GM12878 (cell line): ENCODE measurements around the gene SCN8A. TPM values are rescaled to one million over a fixed set of nuclear protein-coding genes. Genes with fewer than 3 reads are reported as not detected.

Source experiments
- ATAC-seq: fragments of 200-7000 bp; cut with Tn5 transposase; 3 replicates; pipeline ENCODE4 v1.9.1; 2020; ENCODE audit warnings: mild to moderate bottlenecking, moderate library complexity
- BruUV-seq: library from RNA; stranded (reverse); fragments of 400-500 nt; replicated peaks from 2 replicates; lab custom pipeline; 2021; lab: Mats Ljungman, UMichigan
- CTCF ChIA-PET: fragments of 300-600 bp; sonication (Branson Sonifier 250); formaldehyde crosslinking; extraction: SDS; loops from one replicate; lab custom pipeline; 2021; ENCODE audit warnings: inconsistent platforms; lab: Yijun Ruan, JAX
- POLR2A ChIA-PET: fragments of 350-600 bp; formaldehyde crosslinking; extraction: SDS; loops from one replicate; lab custom pipeline; 2021; ENCODE audit warnings: inconsistent platforms; lab: Charles Lee
- RAD21 ChIA-PET: fragments of 300-600 bp; sonication (Branson Sonifier 250); formaldehyde crosslinking; loops from one replicate; lab custom pipeline; 2023; ENCODE audit warnings: antibody characterized with exemption; ENCODE audit not compliant: unreplicated experiment; lab: Charles Lee
- SMC1A ChIA-PET: fragments of 300-600 bp; sonication (Branson Sonifier 250); formaldehyde crosslinking; loops from one replicate; lab custom pipeline; 2023; ENCODE audit not compliant: unreplicated experiment, uncharacterized antibody; lab: Charles Lee
- DNase-seq: peaks from one replicate; pipeline ENCODE4 v3.0.0-alpha.2; 2011; ENCODE audit warnings: low read depth, low spot score
- FAIRE-seq: peaks from 3 replicates; lab custom pipeline; 2011; peaks lifted over from hg19 to GRCh38; lab: Jason Lieb, UNC
- H2AFZ ChIP-seq: 2 replicates; pipeline ENCODE4 v1.6.0; 2011; ENCODE audit warnings: low read depth, low read length, control low read depth; ENCODE audit not compliant: control insufficient read depth
- H3K27ac ChIP-seq: 2 replicates; pipeline ENCODE4 v1.5.1; 2011; ENCODE audit warnings: control low read depth; ENCODE audit not compliant: control insufficient read depth, insufficient read depth
- H3K27me3 ChIP-seq, 2 experiments: replicated peaks in 1 of 2; 2 replicates each; pipeline versions ENCODE4 v1.6.0 to v1.6.1; 2011; ENCODE audit warnings: low read length in 1 of 2; ENCODE audit not compliant: control insufficient read depth in 2 of 2, insufficient read depth in 2 of 2
- H3K36me3 ChIP-seq, 2 experiments: 2 replicates each; pipeline ENCODE4 v1.5.1; 2011; ENCODE audit warnings: low read length in 1 of 2; ENCODE audit not compliant: control insufficient read depth in 2 of 2, insufficient read depth in 2 of 2
- H3K4me1 ChIP-seq: 2 replicates; pipeline ENCODE4 v1.6.1; 2011; ENCODE audit warnings: mild to moderate bottlenecking, low read length, moderate library complexity, mixed read lengths; ENCODE audit not compliant: control insufficient read depth, insufficient read depth
- H3K4me2 ChIP-seq: 2 replicates; pipeline ENCODE4 v1.6.0; 2011; ENCODE audit warnings: control low read depth; ENCODE audit not compliant: control insufficient read depth, insufficient read depth
- H3K4me3 ChIP-seq: fragments of 200-600 bp; sonication (generic); 2 replicates; pipeline ENCODE4 v1.5.1; 2016
- H3K79me2 ChIP-seq: 2 replicates; pipeline ENCODE4 v1.6.0; 2011; ENCODE audit warnings: low read length; ENCODE audit not compliant: control insufficient read depth, insufficient read depth
- H3K9ac ChIP-seq: 2 replicates; pipeline ENCODE4 v1.8.0; 2011; ENCODE audit warnings: low read length, control low read depth, mixed read lengths; ENCODE audit not compliant: control insufficient read depth, insufficient read depth
- H3K9me3 ChIP-seq: replicated peaks from 3 replicates; pipeline ENCODE4 v1.5.1; 2011; ENCODE audit warnings: mild to moderate bottlenecking, low read length; ENCODE audit not compliant: control insufficient read depth, insufficient read depth
- H4K20me1 ChIP-seq: 2 replicates; pipeline ENCODE4 v1.6.0; 2011; ENCODE audit not compliant: control insufficient read depth, insufficient read depth
- BRCA1 ChIP-seq: IDR thresholded peaks from 2 replicates; pipeline ENCODE4 v1.6.1; 2011; ENCODE audit warnings: low read depth, low read length, improper control_type of control experiment
- CHD2 ChIP-seq: IDR thresholded peaks from 2 replicates; pipeline ENCODE4 v1.6.1; 2011; ENCODE audit warnings: low read depth, low read length, improper control_type of control experiment, borderline replicate concordance
- EZH2 ChIP-seq: IDR thresholded peaks from 2 replicates; pipeline ENCODE4 v1.6.1; 2012; ENCODE audit warnings: low read depth, mild to moderate bottlenecking, control low read depth, inconsistent platforms, low read length, borderline replicate concordance; ENCODE audit not compliant: control insufficient read depth
- IKZF2 ChIP-seq, 2 experiments: fragments of 450-650 bp; IDR thresholded peaks; 2 replicates each; pipeline ENCODE4 v1.6.1; 2017; ENCODE audit warnings: mild to moderate bottlenecking in 2 of 2, moderate library complexity in 2 of 2
- MTA2 ChIP-seq: fragments of 450-650 bp; IDR thresholded peaks from 2 replicates; pipeline ENCODE4 v1.6.1; 2016; ENCODE audit warnings: low read depth, mild to moderate bottlenecking, moderate library complexity
- RAD51 ChIP-seq: fragments of 450-650 bp; IDR thresholded peaks from 2 replicates; pipeline ENCODE4 v1.6.1; 2016; ENCODE audit warnings: moderate library complexity, mild to moderate bottlenecking, inconsistent platforms
- RFX5 ChIP-seq: IDR thresholded peaks from 2 replicates; pipeline ENCODE4 v1.6.1; 2011; ENCODE audit warnings: low read depth, low read length, improper control_type of control experiment
- SIX5 ChIP-seq: IDR thresholded peaks from 2 replicates; pipeline ENCODE4 v1.6.1; 2011; ENCODE audit warnings: mild to moderate bottlenecking, low read depth, low read length, moderate library complexity; ENCODE audit not compliant: severe bottlenecking
- STAT3 ChIP-seq: IDR thresholded peaks from 2 replicates; pipeline ENCODE4 v1.6.1; 2011; ENCODE audit warnings: low read depth, low read length, improper control_type of control experiment
- TCF7 ChIP-seq: IDR thresholded peaks from 2 replicates; pipeline ENCODE4 v1.6.1; 2014; ENCODE audit warnings: antibody characterized with exemption, borderline replicate concordance
- WGBS: methylation state at CpG from one replicate; pipeline ENCODE4 v1.1.6; 2016; ENCODE audit warnings: low lambda C conversion rate; ENCODE audit not compliant: insufficient replicate concordance, insufficient coverage; ENCODE audit errors: missing lambda C conversion rate; 5-methylcytosine and 5-hydroxymethylcytosine counted together
- in situ Hi-C: fragments of 300-500 bp; cut with MboI; formaldehyde crosslinking; loops from 9 replicates; pipeline ENCODE4 v1.14.3; 2018; ENCODE audit warnings: mixed read lengths
- intact Hi-C: fragments of 100-400 bp; cut with micrococcal nuclease; formaldehyde crosslinking; loops from one replicate; pipeline ENCODE4 v1.14.2; 2022; ENCODE audit not compliant: unreplicated experiment
- polyA plus RNA-seq, 11 experiments: library from polyadenylated mRNA; depleted of rRNA in 4 of 11; unstranded in 6 of 11; stranded (reverse) in 5 of 11; fragments of >200 nt; fragmentation: Nextera tagmentation in 4 of 11; fragmentation: Illumina TruSeq in 1 of 11; extraction: Ambion mirVana in 4 of 11; extraction: Trizol in 1 of 11; gene quantifications; 1 replicate in 1 of 11; 2 replicates in 10 of 11; pipeline versions ENCODE4 v1.2.1 to v1.2.3, GENCODE V29; 2011 to 2016; ENCODE audit warnings: inconsistent platforms in 2 of 11, missing spikeins in 2 of 11, low read depth in 1 of 11
- total RNA-seq, 4 experiments: library from RNA; depleted of rRNA in 3 of 4; stranded (reverse); fragments of >200 nt in 3 of 4; fragmentation: Illumina TruSeq in 1 of 4; extraction: Trizol in 1 of 4; gene quantifications; 2 replicates each; pipeline versions ENCODE4 v1.2.1 to v1.2.3, GENCODE V29; 2013 to 2021
- TF ChIP-seq, protein P1 (sequence below): fragments of 150-350 bp; IDR thresholded peaks from 2 replicates; pipeline ENCODE4 v1.6.1; 2016; ENCODE audit warnings: low read depth, low read length

The SCN8A gene
- total and polyA plus RNA-seq, 10 of the 15 experiments (the other 5 are each of a cell fraction or from before 2014, with no cell fraction given), result 0.02 to 0.23 (median 0.06) TPM; not detected in 2

DNA sequence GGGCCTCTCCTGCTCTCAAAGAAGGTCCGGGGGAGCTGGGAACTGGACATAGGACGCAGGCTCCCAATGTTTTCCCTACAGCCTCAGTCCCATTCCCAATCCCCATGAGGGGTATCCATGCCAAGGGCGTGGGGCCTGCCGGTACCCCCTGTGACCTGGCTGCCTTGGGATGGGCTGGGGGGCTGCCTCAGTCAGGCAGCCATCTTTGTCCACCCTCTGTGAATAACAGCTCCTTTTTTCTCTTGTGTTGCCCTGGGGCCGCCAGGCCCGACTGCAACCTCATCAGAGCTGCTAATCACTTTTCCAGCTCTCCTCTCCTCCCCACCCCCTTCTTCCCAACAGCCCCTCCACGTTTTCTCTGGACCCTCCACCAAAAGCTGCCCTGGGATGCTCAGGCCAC is 246.3 kb downstream of the SCN8A start:
- Histone ChIP-seq H3K4me2 (no peak overlapping the region), H3K27me3 (peaks cover 4 to 9% of the 10 kb centered on the region in 2 experiments; a peak in 3 of 4 replicates), H3K4me1 (no peaks in the 10 kb centered on the region; the same call in 1 of the 2 replicates), H3K4me3 (no peak overlapping the region), H4K20me1 (no peaks in the 10 kb centered on the region; the same call in 1 of the 2 replicates), H3K9me3 (no peaks in the 10 kb centered on the region), H3K27ac (no peak overlapping the region), H3K36me3 (no peaks in the 10 kb centered on the region), H2AFZ (no peak overlapping the region), H3K79me2 (no peaks in the 10 kb centered on the region), H3K9ac (no peak overlapping the region)
- intact Hi-C loops (no loop called here), in situ Hi-C loops (no loop called here)
- WGBS, result 2% methylated on average over 5 of the region's 7 CpGs
- SMC1A ChIA-PET, result no interaction called here
- CTCF ChIA-PET, result interaction anchor here (0.6 kb wide), 1 partner anchor 1043 kb away, joined by 3 read pairs; no protein-coding TSS in a partner anchor
- FAIRE-seq (no peak), DNase-seq (no peak), ATAC-seq (no peak)
- TF ChIP-seq RFX5 (no peak), MTA2 (no peak), SIX5 (no peak), TCF7 (no peak), EZH2 (no peak), STAT3 (no peak), BRCA1 (no peak), CHD2 (no peak), IKZF2 (IDR thresholded peaks at IDR 0.05) (no peak), RAD51 (no peak)
- TF ChIP-seq, protein P1, sequence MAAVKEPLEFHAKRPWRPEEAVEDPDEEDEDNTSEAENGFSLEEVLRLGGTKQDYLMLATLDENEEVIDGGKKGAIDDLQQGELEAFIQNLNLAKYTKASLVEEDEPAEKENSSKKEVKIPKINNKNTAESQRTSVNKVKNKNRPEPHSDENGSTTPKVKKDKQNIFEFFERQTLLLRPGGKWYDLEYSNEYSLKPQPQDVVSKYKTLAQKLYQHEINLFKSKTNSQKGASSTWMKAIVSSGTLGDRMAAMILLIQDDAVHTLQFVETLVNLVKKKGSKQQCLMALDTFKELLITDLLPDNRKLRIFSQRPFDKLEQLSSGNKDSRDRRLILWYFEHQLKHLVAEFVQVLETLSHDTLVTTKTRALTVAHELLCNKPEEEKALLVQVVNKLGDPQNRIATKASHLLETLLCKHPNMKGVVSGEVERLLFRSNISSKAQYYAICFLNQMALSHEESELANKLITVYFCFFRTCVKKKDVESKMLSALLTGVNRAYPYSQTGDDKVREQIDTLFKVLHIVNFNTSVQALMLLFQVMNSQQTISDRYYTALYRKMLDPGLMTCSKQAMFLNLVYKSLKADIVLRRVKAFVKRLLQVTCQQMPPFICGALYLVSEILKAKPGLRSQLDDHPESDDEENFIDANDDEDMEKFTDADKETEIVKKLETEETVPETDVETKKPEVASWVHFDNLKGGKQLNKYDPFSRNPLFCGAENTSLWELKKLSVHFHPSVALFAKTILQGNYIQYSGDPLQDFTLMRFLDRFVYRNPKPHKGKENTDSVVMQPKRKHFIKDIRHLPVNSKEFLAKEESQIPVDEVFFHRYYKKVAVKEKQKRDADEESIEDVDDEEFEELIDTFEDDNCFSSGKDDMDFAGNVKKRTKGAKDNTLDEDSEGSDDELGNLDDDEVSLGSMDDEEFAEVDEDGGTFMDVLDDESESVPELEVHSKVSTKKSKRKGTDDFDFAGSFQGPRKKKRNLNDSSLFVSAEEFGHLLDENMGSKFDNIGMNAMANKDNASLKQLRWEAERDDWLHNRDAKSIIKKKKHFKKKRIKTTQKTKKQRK, result no peak
- BruUV-seq, result no TSS peak
- POLR2A ChIA-PET, result no interaction called here
- RAD21 ChIA-PET, result no interaction called here
